Glomerular endothelial cell (primary cell): ENCODE data around the gene LIX1L. TPM values are rescaled to one million over a fixed set of nuclear protein-coding genes. Genes with fewer than 3 reads are reported as not detected.

Experiments used
- DNase-seq: peaks from one replicate; pipeline ENCODE4 v3.0.0-alpha.2; 2011; ENCODE audit warnings: low read depth, low spot score; ENCODE audit errors: extremely low read depth
- total RNA-seq: library from RNA; depleted of rRNA; stranded (reverse); fragments of >200 nt; gene quantifications from 2 replicates; pipeline ENCODE4 v1.2.3, GENCODE V29; 2015

The LIX1L gene
- total RNA-seq, 1 donor from 2014 or later, result 42.2 TPM

DNA sequence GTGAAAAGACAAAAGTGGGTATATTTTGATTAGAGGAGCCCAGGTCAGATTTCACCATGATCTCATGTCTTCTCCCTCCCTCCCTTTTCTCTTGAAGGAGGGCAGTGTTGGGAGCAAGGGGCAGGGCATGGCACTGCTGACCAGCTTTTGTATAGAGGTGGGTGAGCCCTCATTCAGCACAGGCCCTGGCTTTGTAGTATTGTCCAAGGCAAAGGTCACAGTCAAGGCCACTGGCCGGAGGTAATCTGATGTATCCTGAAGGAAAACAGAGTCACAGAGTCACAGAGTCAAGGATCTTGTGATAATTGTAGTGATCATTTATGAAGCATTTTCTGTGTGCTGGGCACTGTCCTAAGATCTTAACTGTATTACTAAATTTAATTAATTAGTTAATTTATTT, 59.8 kb downstream of the LIX1L start:
- DNase-seq, result no peak

DNA sequence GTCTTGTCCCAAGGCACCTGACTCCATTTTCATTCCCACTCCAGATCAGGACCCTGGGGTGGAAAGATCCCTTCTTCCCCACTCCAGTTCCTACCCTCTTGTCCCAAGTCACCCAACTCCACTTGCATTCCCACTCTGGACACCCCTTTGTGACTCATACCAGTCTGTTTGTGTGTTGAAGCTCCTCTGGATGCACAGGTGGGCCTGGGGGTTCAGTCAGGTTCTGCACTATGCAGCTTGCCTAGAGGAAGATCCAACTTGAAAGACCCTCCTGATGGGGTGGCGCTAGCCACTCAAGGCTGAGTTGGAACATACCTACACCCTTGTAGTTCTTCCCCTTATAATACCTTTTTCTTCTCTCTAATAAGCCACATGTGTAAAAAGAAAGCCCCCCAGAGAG, 62.3 kb downstream of the LIX1L start:
- no peak for DNase-seq

GRCh38 chr1:145893306-145894055, 64.3 kb downstream of the LIX1L start:
- DNase-seq, result no peak

DNA sequence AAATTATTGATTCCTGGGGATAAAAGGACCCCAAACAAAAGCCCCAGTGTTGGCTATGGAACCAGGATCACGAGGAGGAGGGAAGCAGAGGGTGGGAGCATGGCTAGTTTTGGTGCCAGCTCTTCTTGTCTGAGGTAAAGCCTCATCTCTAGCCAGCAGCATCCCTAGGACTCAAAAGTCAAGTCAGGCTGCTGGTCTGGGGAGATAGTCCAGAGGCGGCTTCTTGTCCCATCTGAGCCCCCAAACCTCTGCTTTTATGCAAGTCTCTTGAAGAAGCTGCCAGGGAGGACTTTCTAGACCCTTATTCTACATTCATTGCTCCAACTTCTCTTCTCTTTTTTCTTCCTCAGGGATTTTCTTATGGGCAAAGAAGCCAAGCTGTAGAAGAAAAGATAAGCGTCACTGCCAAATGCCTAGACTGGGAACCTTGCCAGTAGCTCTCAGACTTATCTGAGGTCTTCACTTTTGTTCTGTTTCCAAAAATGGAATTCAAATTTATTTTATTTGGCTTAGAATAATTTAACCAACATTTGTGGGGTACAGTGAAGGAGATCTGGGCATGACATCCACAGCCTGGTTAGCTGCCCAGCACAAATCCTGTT, 65.2 kb downstream of the LIX1L start:
- peak; percentile 47 for DNase-seq

GRCh38 chr1:145891587-145892485, 66.0 kb downstream of the LIX1L start:
- DNase-seq, result peak; percentile 96

GRCh38 chr1:145891143-145891542, 66.7 kb downstream of the LIX1L start:
- DNase-seq, result no peak

DNA sequence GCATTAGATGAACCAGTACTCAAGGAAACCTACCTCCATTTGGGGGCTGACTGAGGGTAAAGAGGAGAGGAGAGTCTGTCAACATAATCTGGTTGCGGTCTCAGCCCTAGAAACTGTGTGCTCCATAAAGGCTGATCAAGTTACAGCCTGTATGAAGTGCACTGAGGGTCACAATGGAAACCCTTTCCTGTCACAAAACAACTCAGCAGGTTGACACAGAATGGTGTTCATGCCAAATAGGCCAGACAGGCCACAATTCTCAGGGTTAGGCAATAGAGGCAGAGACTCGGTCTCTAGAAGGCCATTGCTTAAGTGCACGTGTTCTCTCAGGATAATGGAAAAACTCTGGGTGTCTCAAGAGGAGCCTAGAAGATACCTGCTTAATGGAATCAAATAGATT, 68.1 kb downstream of the LIX1L start:
- no peak for DNase-seq

- DNase-seq, result no peak
These were observed 70.2 kb downstream of the LIX1L start for GRCh38 chr1:145887631-145888030.

DNA sequence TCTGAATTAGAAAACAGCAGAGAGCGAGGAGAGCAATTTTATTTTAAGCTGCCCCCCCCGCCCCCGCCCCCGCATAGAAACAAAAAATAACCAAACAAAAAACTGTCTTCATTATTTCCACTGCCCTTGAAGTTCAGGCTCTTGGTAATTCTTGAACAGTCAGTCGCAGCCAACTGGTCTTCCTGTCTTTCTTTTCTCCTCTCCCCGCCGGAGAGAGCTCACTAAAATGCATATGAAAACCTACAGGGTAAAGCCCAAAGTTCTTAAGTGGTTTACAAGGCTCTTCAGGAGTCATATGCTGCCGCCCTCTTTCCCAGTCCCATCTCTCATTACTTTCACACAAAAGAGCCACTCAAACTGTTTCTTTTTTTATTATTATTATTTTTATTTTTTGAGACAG, 71.0 kb downstream of the LIX1L start:
- DNase-seq, result no peak

DNA sequence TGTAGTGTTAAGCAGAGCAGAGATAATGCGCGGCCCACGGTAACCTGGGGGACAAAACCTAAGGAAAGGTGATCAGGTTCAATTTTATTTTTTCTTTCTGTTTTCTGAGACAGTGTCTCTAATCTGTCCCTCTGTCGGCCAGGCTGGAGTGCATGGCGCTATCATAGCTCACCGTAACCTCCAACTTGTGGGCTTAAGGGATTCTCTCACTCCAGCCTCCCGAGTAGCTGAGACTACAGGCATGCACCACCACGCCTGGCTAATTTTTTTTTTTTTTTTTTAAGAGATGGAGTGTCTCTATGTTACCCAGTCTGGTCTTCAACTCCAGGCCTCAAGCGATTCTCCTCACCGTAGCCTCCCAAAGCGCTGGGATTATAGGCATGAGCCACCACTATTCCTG, 71.4 kb downstream of the LIX1L start:
- no peak for DNase-seq

DNA sequence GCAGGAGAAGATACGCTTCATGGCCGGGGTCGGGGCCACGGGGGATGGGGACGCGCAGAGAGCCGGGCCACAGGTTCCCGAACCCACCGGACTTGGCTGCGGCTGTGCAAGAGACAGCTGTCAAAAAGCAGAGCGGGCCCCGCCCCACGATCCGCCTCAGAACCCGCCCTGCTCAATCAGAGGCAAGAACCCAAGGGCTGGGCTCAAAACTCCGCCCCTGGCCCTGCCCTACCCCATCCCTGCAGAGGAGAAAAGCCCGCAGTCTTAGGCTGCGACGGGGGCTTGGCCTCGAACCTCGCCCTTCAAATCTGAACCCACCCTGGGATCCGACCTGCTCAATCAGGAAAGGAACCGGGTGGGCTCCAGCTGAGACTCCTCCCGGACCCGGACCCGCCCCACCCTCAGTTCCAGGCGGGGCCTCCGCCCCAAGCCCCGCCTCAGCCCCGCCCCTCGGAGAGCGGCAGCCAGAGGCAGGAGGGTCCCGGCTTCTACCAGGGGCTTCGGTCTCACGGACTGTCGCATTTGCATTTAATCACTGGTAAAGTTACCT, 72.0 kb downstream of the LIX1L start, which contains the start of gene ANKRD35:
TSS of gene ANKRD35 (minus strand) at position 129 of the 550 bp plus-strand sequence. CDS start at position 21, 108 bp downstream.
- DNase-seq, result no peak

- peak; percentile 34 for DNase-seq
These were observed 73.1 kb downstream of the LIX1L start for GRCh38 chr1:145884675-145885074.

Other genes starting within 250 kb of the LIX1L start
- gene CD160, start 238.5 kb downstream of the LIX1L start, total RNA-seq, result not detected in 2 replicates
- gene RNF115, start 133.9 kb downstream of the LIX1L start, total RNA-seq, result 9.4 and 12.3 TPM in 2 replicates
- 23.6 and 28.9 TPM in 2 replicates for gene POLR3C, start 133.8 kb downstream of the LIX1L start, total RNA-seq
- 3.4 and 5.7 TPM in 2 replicates for gene NUDT17, start 112.4 kb downstream of the LIX1L start, total RNA-seq
- 28.8 and 37.5 TPM in 2 replicates for gene PIAS3, start 98.9 kb downstream of the LIX1L start, total RNA-seq
- gene ANKRD35, start 72.2 kb downstream of the LIX1L start, total RNA-seq, result 0.93 and 1.4 TPM in 2 replicates
- 4.9 and 5.3 TPM in 2 replicates for gene ITGA10, start 48.0 kb downstream of the LIX1L start, total RNA-seq
- gene PEX11B, start 39.3 kb downstream of the LIX1L start, total RNA-seq, result 30.0 and 32.7 TPM in 2 replicates
- 153 and 164 TPM in 2 replicates for gene RBM8A, start 30.5 kb downstream of the LIX1L start, total RNA-seq
- gene ANKRD34A, start 6.6 kb upstream of the LIX1L start, total RNA-seq, result 0.35 and 0.44 TPM in 2 replicates
- 13.4 and 18.7 TPM in 2 replicates for gene POLR3GL, start 6.7 kb upstream of the LIX1L start, total RNA-seq
- gene TXNIP, start 38.6 kb upstream of the LIX1L start, total RNA-seq, result 98.0 and 102 TPM in 2 replicates
- not detected in 2 replicates for gene HJV, start 63.7 kb upstream of the LIX1L start, total RNA-seq
- gene NBPF10, start 186.8 kb upstream of the LIX1L start, total RNA-seq, result 0.15 and 0.47 TPM in 2 replicates